Cerebellar nuclear complex (tissue), 1 donor: ENCODE data around the gene COL27A1.

ENCODE experiments used
- DNase-seq, 2 experiments: peaks; one replicate each; lab custom pipeline; 2025; lab: John Stamatoyannopoulos, UW

The COL27A1 gene

GRCh38 chr9:114149181-114149580, 6.2 kb upstream of the COL27A1 start:
- DNase-seq = no peak

DNA sequence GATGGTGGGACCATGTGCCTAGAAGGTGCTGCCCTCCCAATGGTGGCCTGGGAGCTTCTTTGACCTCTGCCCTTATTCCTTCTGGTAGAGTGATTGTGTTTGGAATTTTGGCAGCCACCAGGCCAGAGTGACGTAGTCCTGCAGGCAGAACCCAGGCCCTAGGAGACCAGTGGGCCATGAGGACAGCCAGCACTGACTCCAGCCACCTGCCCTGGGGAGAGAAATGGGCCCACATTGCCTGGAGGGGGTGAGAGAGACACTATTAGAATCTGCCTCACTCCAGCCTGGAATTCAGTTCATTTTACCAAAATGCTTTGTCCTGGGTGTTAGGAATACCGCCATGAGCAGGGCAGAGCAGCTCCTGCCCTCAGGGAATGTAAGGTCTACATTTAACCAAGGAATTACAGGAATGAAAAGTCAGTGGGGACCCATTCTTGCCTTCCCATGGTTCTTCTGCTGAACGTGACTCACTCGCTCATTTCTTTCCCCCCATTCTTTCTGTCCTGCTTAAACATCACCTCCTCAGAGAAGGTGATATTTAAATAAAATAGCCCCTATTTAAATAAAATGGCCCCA, 5.5 kb upstream of the COL27A1 start:
- DNase-seq = no peak

GRCh38 chr9:114150608-114151007, 4.7 kb upstream of the COL27A1 start:
- no peak for DNase-seq

DNA sequence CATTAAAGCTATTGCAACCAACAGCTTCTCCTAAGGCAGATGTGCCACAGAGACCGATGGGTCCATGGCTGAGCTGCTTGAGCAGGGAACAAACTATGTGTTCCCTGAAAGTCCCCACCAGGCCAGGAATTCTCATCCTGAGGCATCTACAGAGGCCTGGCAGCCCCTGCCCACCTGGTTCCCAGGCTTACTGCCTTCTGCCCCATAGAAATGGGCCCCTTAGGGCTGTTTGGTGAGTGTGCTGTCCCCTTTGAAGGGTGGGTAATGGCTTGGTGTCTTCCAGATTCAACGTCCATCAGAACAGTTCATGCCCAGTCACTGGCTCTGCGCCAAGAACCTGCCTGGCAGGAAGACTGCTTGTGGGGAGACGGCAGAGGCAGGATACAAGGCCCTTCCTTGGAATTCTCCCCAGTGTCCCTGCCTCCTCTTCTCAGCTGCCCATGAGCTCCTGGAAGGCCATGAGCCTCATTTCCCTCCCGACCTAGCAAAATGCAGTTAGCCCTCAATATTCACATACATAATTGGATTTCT, 3.8 kb upstream of the COL27A1 start:
- DNase-seq = no peak

GRCh38 chr9:114153761-114154599, 1.4 kb upstream of the COL27A1 start:
- no peak for DNase-seq

DNA sequence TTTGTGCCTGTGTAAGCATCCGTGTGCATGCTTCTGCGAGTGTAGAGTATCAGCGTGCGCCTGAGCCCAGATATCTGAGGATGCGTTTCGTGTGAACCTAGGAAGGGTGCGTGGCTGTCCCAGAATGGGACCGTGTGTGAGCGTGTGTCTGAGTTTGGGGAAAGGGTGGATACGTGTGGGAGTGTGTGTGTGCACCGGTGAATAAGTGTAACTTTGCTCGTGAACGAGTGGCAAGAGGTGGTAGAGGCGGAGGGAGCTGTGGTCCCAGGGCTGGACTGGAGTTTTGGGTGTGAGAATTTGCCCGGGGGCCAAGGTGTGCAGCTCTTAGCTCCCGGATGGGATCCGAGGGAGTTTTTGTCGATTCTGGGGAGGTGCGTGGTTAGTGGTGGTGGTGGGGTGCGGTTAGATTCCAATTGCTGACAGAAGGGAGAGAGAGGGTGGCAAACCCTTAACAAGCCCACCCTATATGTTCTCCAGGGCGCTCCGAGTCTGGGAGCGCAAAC, 686 bp upstream of the COL27A1 start:
- DNase-seq = no peak

- DNase-seq = peak in 1 of 2 experiments; percentile 51
These were observed 789 bp downstream of the COL27A1 start for GRCh38 chr9:114155995-114156656.

- DNase-seq = no peak
These were observed 1.5 kb downstream of the COL27A1 start for GRCh38 chr9:114156657-114157421.

GRCh38 chr9:114157516-114158176, 2.3 kb downstream of the COL27A1 start:
- no peak for DNase-seq

- no peak for DNase-seq
These were observed 3.3 kb downstream of the COL27A1 start for GRCh38 chr9:114158482-114159130.

GRCh38 chr9:114159691-114160090, 4.4 kb downstream of the COL27A1 start:
- DNase-seq = no peak

DNA sequence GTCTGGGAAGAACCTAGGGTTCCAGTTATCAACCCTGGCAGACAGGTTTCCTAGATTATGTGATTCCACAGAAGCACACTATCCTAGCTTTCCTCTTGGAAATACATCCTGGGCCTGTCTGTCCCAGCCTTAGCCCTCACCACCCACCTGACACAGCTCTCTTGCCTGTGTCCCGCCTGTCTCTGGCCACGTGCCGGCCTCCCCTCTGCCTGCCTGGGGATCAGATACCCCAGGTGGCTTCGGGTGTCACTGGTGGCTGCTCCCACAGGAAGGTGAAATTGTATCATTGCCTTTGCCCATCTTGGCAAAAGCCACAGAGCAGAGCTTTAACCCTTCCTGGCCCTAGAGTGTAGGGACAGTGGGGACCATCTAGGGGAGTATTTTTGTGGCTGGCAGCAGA, 6.2 kb downstream of the COL27A1 start:
- no peak for DNase-seq

- no peak for DNase-seq
These were observed 8.2 kb downstream of the COL27A1 start for GRCh38 chr9:114163517-114163951.

DNA sequence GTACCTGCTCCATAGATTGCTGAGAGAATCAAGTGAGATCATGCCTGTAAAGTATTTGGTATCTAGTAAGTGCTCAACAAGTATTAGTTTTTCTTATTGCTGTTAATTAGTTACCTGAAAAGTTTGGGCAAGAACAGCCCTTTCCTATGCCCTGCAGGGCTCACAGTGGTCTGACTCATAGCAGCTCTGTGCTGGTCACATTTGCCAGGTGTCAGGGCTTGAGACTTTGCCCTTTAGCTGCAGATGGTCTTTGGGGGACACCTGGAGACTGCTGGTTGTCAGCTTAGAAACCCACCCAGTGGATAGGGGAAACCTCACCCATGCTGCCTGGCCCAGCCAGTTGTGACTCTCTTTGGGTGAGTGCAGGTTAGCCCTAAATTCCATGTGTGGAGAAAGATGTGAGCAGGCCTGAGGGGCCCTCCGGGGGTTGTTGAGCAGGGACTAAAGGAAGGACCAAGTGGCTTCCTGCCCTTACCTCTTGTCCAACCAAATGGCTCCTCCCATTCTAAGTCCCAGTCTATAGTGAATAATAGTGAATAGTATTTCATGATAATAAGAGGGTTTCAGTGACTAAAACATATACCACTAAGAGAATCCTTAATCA, 9.0 kb downstream of the COL27A1 start:
- no peak for DNase-seq

- no peak for DNase-seq
These were observed 10.2 kb downstream of the COL27A1 start for GRCh38 chr9:114165407-114166102.

GRCh38 chr9:114166103-114166470, 10.8 kb downstream of the COL27A1 start:
- DNase-seq = no peak

- no peak for DNase-seq
These were observed 11.6 kb downstream of the COL27A1 start for GRCh38 chr9:114166614-114167572.

DNA sequence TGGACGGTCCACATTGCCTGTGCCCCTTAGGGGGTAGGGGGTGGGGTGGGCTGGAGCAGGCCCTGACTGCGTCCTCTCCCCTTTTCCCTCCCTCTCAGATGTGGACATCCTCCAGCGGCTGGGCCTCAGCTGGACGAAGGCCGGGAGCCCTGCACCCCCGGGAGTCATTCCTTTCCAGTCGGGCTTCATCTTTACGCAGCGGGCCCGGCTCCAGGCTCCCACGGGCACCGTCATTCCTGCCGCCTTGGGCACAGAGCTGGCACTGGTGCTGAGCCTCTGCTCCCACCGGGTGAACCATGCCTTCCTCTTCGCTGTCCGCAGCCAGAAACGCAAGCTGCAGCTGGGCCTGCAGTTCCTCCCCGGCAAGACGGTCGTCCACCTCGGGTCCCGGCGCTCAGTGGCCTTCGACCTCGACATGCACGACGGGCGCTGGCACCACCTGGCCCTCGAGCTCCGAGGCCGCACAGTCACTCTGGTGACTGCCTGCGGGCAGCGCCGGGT, 12.3 kb downstream of the COL27A1 start:
- DNase-seq = no peak
